ENCODE data around the gene FRS3.
A peak's percentile ranks its signal among the peaks of the same experiment; 100 is the strongest.

The FRS3 gene

GRCh38 chr6:41790045-41790444 lies 10.3 kb upstream of the FRS3 start:
- peak; percentile 80 for DNase-seq

- DNase-seq: no peak
These were observed 9.7 kb upstream of the FRS3 start for GRCh38 chr6:41789390-41789724.

GRCh38 chr6:41787219-41787917 lies 7.7 kb upstream of the FRS3 start, which contains the start of gene TOMM6:
TOMM6 (plus strand) TSS chr6:41787694; CDS start chr6:41787698, 4 bp downstream.
- DNase-seq: peak; percentile 91

GRCh38 chr6:41786451-41787218 lies 6.9 kb upstream of the FRS3 start:
- peak; percentile 67 for DNase-seq

DNA sequence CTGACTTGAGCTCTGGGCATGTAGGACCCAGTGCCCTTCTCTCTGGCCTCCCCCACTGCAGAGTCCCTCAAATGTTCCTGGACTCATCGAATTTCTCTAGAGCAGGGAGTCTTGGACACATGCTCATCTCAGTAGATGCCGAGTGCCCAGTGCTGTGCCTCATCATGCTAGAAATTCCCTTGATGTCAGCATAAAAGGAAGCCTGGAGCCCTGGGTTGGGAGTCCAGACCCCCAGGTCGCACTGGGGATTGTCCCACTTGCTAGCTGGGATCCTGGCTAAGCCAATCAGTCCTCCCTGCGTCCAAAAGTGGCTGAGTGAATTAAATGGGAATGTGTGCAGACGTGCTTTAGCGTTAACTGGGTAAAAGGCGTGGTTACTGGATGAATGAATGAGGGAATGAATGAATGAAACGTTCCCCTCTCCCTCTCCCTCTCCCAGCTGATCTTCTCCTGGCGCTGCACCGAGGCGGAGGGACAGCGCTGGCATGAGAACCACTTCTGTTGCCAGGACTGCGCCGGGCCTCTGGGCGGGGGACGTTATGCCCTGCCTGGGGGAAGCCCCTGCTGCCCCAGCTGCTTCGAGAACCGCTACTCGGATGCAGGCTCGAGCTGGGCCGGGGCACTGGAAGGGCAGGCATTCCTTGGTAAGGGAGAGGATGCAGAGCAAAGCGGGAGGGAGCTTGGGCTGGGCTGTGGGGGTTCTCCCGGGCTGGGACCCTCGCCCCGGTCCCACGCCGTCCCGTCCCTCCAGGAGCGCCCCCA lies 6.2 kb upstream of the FRS3 start:
- DNase-seq: no peak

GRCh38 chr6:41785254-41785653 lies 5.6 kb upstream of the FRS3 start:
- DNase-seq: no peak

GRCh38 chr6:41784581-41785171 lies 5.0 kb upstream of the FRS3 start:
- peak; percentile 97 for DNase-seq

DNA sequence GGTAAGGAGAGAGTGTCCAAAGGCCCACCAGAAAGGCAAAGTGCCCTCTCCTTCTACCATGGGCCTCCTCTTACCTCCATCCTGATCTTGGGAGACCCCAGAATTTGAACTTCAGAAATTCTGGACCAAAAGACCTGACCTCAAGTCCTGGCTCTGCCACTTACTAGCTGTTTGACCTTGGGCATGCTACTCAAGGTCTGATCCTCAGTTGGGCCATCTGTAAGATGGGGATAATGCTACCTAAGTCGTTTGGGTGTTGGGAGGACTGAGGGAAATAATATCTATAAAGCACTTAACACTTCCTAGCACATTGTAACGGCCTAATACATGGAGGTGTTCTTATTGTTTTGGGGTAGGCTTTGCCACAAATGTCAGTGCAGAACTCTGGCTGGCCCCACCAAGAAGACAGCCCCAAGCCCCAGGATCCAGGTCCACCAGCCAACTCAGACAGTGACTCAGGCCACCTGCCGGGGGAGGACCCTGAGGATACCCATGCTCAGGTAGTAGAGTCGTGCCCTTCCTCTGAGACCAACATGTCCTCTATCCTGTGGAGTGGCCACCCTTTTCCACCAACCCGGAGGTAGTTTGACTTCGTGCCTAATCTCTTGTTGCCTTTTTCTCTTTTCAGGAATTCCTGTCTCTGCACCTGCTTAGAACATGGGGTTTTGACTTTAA lies 3.5 kb upstream of the FRS3 start:
- DNase-seq: no peak

- no peak for DNase-seq
These were observed 1.6 kb upstream of the FRS3 start for GRCh38 chr6:41781366-41781730.

DNA sequence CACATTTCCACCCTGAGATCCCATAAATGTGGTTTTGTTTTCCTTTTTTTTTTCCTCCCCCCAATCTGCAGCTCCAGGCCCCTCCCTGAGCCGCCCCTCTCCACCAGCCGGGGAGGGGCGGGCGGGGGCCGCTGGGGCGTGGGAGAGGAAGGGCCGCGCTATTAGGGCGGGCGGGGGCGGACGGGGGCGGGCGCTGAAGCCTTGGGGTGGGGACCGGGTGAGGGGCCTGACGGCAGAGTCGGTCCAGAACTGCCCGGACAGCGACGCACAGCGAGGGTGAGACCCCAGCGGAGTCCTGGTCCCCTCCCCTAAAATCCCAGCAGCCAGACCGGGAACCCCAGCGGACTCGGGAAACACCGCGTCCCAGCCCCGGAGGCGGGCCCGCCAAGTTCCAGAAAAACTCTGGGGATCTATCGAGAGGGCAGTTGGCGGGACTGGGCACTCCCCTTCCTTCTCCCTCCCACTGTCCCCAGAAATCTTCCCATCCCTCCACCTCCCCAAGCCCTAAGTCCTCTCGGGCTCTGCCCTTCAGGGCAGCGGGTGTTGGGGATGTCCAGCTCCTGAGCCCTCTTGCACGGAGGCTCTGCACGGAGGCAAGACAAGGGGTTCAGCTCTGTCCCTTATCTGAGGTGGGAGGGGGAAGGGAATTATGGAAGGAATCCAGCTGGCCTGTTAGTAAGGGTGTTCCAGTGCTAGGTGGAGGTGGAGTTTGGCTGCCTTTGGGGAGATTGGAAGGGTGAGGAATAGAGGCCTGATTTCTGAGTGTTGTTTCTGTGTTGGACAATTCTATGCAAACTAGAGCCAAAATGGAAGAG lies 1.1 kb upstream of the FRS3 start, which contains the start of gene PRICKLE4:
Gene PRICKLE4, plus strand, starts transcription at position 232 of the 815 bp plus-strand sequence. CDS start 2,692 bp downstream, outside the sequence.
- DNase-seq: no peak

DNA sequence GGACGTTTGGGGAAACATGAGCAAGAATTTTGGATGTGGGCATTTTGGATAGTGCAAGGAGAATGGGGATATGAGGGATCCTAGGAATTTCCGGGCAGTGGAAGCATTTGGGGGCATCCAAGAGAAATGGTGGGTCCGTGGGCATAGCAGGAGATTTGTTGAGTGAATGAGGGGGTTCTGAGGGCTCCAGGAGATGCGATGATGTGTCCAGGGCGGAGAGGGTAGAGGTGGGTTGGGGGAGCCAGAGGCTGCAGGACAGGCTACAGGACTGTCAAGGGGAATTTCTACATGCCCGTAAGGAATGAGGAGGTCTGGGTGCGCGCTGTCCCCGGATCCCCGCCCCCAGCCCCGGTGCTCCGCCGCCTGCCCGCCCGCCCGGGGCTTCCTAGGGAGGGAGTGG lies 364 bp downstream of the FRS3 start:
- no peak for DNase-seq

DNA sequence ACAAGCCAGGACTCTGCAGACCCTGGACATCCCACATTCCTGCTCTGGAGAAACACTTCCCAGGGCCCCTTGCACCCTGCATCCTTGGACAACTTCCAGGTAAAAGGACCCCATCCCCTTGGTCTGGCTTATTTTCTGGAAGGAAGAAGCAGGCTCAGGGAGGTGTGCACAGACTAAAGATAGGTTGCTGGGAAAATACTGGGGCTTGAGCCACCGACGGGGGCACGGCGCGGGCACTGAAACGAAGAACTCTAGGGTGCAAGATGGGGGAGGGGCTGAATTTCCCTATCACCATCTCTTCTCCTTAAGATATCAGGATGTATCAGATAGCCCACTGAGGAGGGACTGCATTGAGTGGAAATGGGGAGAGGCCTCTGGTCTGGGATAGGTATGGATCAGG lies 805 bp downstream of the FRS3 start:
- DNase-seq: no peak

- peak; percentile 75 for DNase-seq
These were observed 2.0 kb downstream of the FRS3 start for GRCh38 chr6:41777551-41778285.

GRCh38 chr6:41775293-41775882 lies 4.3 kb downstream of the FRS3 start:
- no peak for DNase-seq

- DNase-seq: no peak
These were observed 4.9 kb downstream of the FRS3 start for GRCh38 chr6:41774841-41775240.

DNA sequence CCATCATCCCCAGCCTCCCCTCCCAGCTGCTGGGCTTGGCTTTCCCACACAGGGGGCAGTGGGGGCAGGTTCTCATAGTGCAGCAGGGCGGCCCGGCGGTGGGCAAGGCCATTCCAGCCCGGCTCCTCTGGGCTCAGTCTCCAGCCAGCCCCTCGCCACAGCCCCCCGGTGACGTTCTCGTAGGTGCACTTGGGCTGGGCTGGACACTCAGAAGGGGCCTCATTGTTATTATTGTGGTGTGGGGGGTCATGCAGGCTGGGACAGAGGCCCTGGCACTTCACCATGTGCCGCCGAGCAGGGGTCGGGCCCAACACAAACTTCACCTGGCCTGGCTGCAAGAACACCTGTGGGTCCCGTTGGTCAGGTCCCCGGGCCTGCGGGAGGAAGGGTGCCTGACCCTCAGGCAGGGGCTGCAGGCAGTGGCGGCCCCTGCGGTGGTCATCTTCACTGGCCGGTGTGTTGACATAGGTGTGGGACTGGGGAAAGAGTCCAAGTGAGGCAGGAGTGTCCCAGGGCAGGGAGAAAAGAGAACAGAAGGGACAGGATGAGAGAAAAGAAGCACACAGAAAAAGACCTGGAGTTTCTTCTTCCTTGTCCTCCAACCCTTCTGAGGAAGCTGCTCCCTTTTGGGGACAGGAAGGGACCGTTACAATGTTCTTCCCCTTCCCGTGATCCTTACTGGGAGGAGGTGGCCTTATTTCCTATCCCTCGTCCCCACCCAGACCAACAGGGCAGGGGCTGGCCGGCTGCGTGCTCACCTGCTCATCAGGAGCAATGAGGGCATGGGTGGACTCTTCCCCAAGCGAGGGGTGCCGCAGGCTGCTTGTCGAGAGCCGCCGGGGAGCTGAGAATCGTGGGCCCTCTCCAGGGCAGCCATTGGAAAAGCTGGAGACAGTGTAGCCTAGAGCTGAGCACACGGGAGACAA lies 8.4 kb downstream of the FRS3 start:
- no peak for DNase-seq

GRCh38 chr6:41770381-41771057 lies 9.2 kb downstream of the FRS3 start:
- no peak for DNase-seq

DNA sequence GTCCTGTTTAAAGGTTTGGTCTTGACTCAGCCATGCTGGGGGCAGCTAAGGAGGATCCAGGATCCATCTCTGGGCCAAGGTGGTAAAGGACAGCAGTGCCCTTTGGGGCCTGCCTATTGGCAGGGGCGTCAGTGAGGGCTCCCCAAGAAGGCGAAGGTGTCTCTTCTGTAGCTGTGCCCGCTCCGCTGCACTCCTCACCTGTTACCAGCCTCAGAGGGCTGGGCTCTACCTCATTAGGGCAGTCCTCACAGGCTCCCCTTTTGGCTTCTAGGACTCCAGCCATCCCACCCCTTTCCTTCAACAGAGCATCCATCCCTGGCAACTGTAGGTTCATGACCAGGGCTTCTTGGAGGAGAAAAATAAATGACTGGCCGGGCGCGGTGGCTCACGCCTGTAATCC lies 10.3 kb downstream of the FRS3 start:
- DNase-seq: no peak
